Erythroblast (primary cell): ENCODE data around the gene BRD7.

Source experiments
- GATA1 ChIP-seq: IDR thresholded peaks from 2 replicates; pipeline ENCODE4 v1.6.1; 2011; ENCODE audit warnings: low read depth, mild to moderate bottlenecking, control low read depth, low read length, moderate library complexity
- POLR2A ChIP-seq: IDR thresholded peaks from 2 replicates; pipeline ENCODE4 v1.6.1; 2011; ENCODE audit warnings: mild to moderate bottlenecking, low read length

GRCh38 chr16:50316848-50317630, 51.7 kb downstream of the BRD7 start:
- TF ChIP-seq POLR2A (no peak), GATA1 (no peak)
